K562 (cell line): ENCODE results near the gene CDPF1. TPM values are rescaled to one million over a fixed set of nuclear protein-coding genes. Genes with fewer than 3 reads are reported as not detected.

Experiments used
- ATAC-seq: fragments of 200-7000 bp; cut with Tn5 transposase; 3 replicates; pipeline ENCODE4 v1.9.1; 2020; ENCODE audit warnings: moderate library complexity
- BruUV-seq: library from RNA; stranded (reverse); fragments of 400-500 nt; replicated peaks from 2 replicates; lab custom pipeline; 2021; lab: Mats Ljungman, UMichigan
- CTCF ChIA-PET: fragments of 300-600 bp; formaldehyde crosslinking; extraction: SDS; loops from one replicate; lab custom pipeline; 2021; ENCODE audit warnings: low intra/inter-chr PET ratio; lab: Yijun Ruan, JAX
- POLR2A ChIA-PET: fragments of 300-600, 350-650 bp; sonication (Branson Sonifier 250); formaldehyde crosslinking; extraction: SDS; loops from one replicate; lab custom pipeline; 2021; ENCODE audit warnings: antibody characterized with exemption, inconsistent platforms; lab: Yijun Ruan, JAX
- DNase-seq, 4 experiments: peaks; one replicate each; pipeline versions ENCODE4 v3.0.0 to v3.0.0-alpha.2; 2011 to 2018; ENCODE audit warnings: low spot score in 3 of 4, mixed read lengths in 3 of 4; ENCODE audit errors: extremely low read depth in 1 of 4
- FAIRE-seq: peaks from 2 replicates; lab custom pipeline; 2011; peaks lifted over from hg19 to GRCh38; lab: Jason Lieb, UNC
- H2AFZ ChIP-seq: 2 replicates; pipeline ENCODE4 v1.6.0; 2011; ENCODE audit warnings: low read depth, low read length, control low read depth, inconsistent platforms
- H3K27ac ChIP-seq: fragments of 200-600 bp; 3 replicates; pipeline ENCODE4 v1.8.0; 2011; ENCODE audit warnings: low read depth, mild to moderate bottlenecking, control low read depth, inconsistent platforms, low read length, moderate library complexity, mixed read lengths; ENCODE audit errors: extremely low read depth
- H3K27me3 ChIP-seq, 2 experiments: fragments of 300-600 bp in 1 of 2; 2 replicates in 1 of 2; 3 replicates in 1 of 2; pipeline versions ENCODE4 v1.6.0 to v1.8.0; 2011; ENCODE audit warnings: inconsistent platforms in 2 of 2, low read length in 2 of 2, mild to moderate bottlenecking in 1 of 2, mixed read lengths in 1 of 2, moderate library complexity in 1 of 2; ENCODE audit not compliant: control insufficient read depth in 2 of 2, insufficient read depth in 2 of 2
- H3K36me3 ChIP-seq: fragments of 300-600 bp; 3 replicates; pipeline ENCODE4 v1.8.0; 2011; ENCODE audit warnings: mild to moderate bottlenecking, low read length, inconsistent platforms; ENCODE audit not compliant: control insufficient read depth, insufficient read depth
- H3K4me1 ChIP-seq, 2 experiments: fragments of 200-600 bp in 1 of 2; replicated peaks in 1 of 2; 2 replicates in 1 of 2; 3 replicates in 1 of 2; pipeline versions ENCODE4 v1.5.1 to v1.8.0; 2011; ENCODE audit warnings: inconsistent platforms in 2 of 2, low read length in 2 of 2, mild to moderate bottlenecking in 1 of 2, mixed read lengths in 1 of 2, moderate library complexity in 1 of 2; ENCODE audit not compliant: control insufficient read depth in 2 of 2, insufficient read depth in 2 of 2
- H3K4me2 ChIP-seq: 2 replicates; pipeline ENCODE4 v1.6.1; 2011; ENCODE audit warnings: low read length, control low read depth, inconsistent platforms, mixed read lengths; ENCODE audit not compliant: insufficient read depth
- H3K4me3 ChIP-seq: fragments of 200-600 bp; sonication (generic), shearing (Covaris generic); 2 replicates; pipeline ENCODE4 v1.5.1; 2016; ENCODE audit warnings: control low read depth, inconsistent platforms
- H3K79me2 ChIP-seq: fragments of 200-600 bp; 3 replicates; pipeline ENCODE4 v1.8.0; 2011; ENCODE audit warnings: low read length, inconsistent platforms; ENCODE audit not compliant: control insufficient read depth, insufficient read depth
- H3K9ac ChIP-seq, 2 experiments: 2 replicates each; pipeline versions ENCODE4 v1.6.0 to v1.6.1; 2011; ENCODE audit warnings: low read depth in 2 of 2, low read length in 2 of 2, control low read depth in 1 of 2, inconsistent platforms in 1 of 2, mild to moderate bottlenecking in 1 of 2, mixed read lengths in 1 of 2; ENCODE audit not compliant: insufficient read depth in 1 of 2
- H3K9me1 ChIP-seq: one replicate; pipeline ENCODE4 v1.6.0; 2011; ENCODE audit warnings: inconsistent platforms, mild to moderate bottlenecking, low read length, moderate library complexity; ENCODE audit not compliant: control insufficient read depth, insufficient read depth
- H3K9me3 ChIP-seq: replicated peaks from 2 replicates; pipeline ENCODE4 v1.5.1; 2011; ENCODE audit warnings: low read depth, low read length, inconsistent platforms; ENCODE audit not compliant: control insufficient read depth, insufficient read depth
- H4K20me1 ChIP-seq: replicated peaks from 2 replicates; pipeline ENCODE4 v1.6.1; 2011; ENCODE audit warnings: low read length, inconsistent platforms, mixed read lengths; ENCODE audit not compliant: control insufficient read depth, insufficient read depth
- CC2D1A ChIP-seq: fragments of 450-650 bp; IDR thresholded peaks from 2 replicates; pipeline ENCODE4 v1.6.1; 2017; ENCODE audit warnings: mild to moderate bottlenecking
- CREB3L1 ChIP-seq: fragments of 450-650 bp; IDR thresholded peaks from 2 replicates; pipeline ENCODE4 v1.6.1; 2014; ENCODE audit warnings: low read depth, mild to moderate bottlenecking, moderate library complexity, borderline replicate concordance
- CXXC5 ChIP-seq: fragments of 250-450 bp; sonication (Bioruptor Pico); IDR thresholded peaks from 2 replicates; pipeline ENCODE4 v1.8.0; 2022; ENCODE audit warnings: inconsistent platforms, mild to moderate bottlenecking, moderate library complexity
- L3MBTL2 ChIP-seq: fragments of 450-650 bp; IDR thresholded peaks from 2 replicates; pipeline ENCODE4 v1.6.1; 2016; ENCODE audit warnings: mild to moderate bottlenecking, moderate library complexity
- MECOM ChIP-seq: fragments of 250-450 bp; sonication (Bioruptor Pico); IDR thresholded peaks from 2 replicates; pipeline ENCODE4 v1.8.0; 2022; ENCODE audit warnings: inconsistent platforms
- PHB ChIP-seq: fragments of 250-450 bp; sonication (Bioruptor Pico); IDR thresholded peaks from 2 replicates; pipeline ENCODE4 v1.5.0; 2021
- SREBF1 ChIP-seq: fragments of 150-350 bp; IDR thresholded peaks from 2 replicates; pipeline ENCODE4 v1.6.1; 2014; ENCODE audit warnings: antibody characterized with exemption, low read depth, low read length, borderline replicate concordance
- ZNF584 ChIP-seq: fragments of 200-800 bp; sonication (Bioruptor generic); IDR thresholded peaks from 2 replicates; pipeline ENCODE4 v1.6.1; 2016; ENCODE audit warnings: low read depth, mild to moderate bottlenecking, missing genetic modification characterization, missing compliant biosample characterization
- WGBS: fragments of 100-300 bp; shearing (Covaris generic); methylation state at CpG from one replicate; pipeline ENCODE4 v1.1.6; 2016; ENCODE audit warnings: low coverage, mixed read lengths; ENCODE audit not compliant: insufficient coverage; ENCODE audit errors: missing lambda C conversion rate; 5-methylcytosine and 5-hydroxymethylcytosine counted together
- in situ Hi-C: fragments of 300-500 bp; cut with MboI; formaldehyde crosslinking; loops from 4 replicates; pipeline ENCODE4 v1.15.0; 2018; ENCODE audit warnings: inconsistent platforms, mixed read lengths
- intact Hi-C: fragments of 100-400 bp; cut with micrococcal nuclease; formaldehyde crosslinking; loops from 2 replicates; pipeline ENCODE4 v1.14.2; 2022
- polyA plus RNA-seq, 8 experiments: library from polyadenylated mRNA; depleted of rRNA in 4 of 8; stranded (reverse) in 5 of 8; unstranded in 3 of 8; fragments of >200 nt; fragmentation: Nextera tagmentation in 2 of 8; fragmentation: Illumina TruSeq in 1 of 8; extraction: Ambion mirVana in 2 of 8; extraction: Trizol in 1 of 8; gene quantifications; 2 replicates each; pipeline versions ENCODE4 v1.2.1 to v1.2.3, GENCODE V29; 2011 to 2014; ENCODE audit warnings: inconsistent platforms in 1 of 8, missing spikeins in 1 of 8
- total RNA-seq, 7 experiments: library from RNA; depleted of rRNA in 6 of 7; stranded (reverse); fragments of >200 nt in 6 of 7; fragmentation: Illumina TruSeq in 2 of 7; extraction: Trizol in 2 of 7; gene quantifications; 2 replicates each; pipeline versions ENCODE4 v1.2.1 to v1.2.3, GENCODE V29; 2011 to 2021; ENCODE audit warnings: low replicate concordance in 1 of 7
- TF ChIP-seq, protein P1 (sequence below): fragments of 250-450 bp; sonication (Bioruptor Pico); IDR thresholded peaks from 2 replicates; pipeline ENCODE4 v1.5.0; 2022; ENCODE audit warnings: mild to moderate bottlenecking
- TF ChIP-seq, protein P2 (sequence below): fragments of 450-650 bp; IDR thresholded peaks from 2 replicates; pipeline ENCODE4 v1.7.1; 2018; ENCODE audit warnings: mild to moderate bottlenecking, low read depth; ENCODE audit not compliant: partially characterized antibody

The CDPF1 gene
- total and polyA plus RNA-seq, 9 of the 15 experiments (the other 6 are each of a cell fraction or from before 2014, with no cell fraction given), result 0.84 to 19.5 (median 9.1) TPM

DNA sequence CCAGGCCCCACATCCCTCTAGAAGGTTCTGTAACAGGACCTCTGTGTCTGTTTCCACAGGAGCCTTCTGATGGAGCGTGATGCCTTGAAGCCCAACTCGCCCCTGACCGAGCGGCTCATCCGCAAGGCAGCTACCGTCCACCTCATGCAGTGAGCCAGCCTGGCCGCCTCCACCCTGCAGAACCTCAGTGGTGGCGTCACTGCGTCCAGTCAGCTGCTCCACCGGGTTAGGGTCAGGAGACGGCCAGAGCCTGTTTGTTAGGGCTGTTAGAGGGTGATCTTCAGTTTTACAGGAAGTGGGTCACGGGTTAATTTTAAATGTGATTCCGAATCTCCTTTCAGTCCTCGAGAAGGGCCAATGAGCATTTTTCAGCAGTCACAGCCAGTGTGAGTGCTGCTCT, 42.6 kb upstream of the CDPF1 start:
- WGBS, result 92% methylated on average over 10 of the region's 14 CpGs
- in situ Hi-C loops, result no loop called here
- ChIA-PET POLR2A (no interaction called here), CTCF (no interaction called here)
- H3K27me3 ChIP-seq, result no peaks in the 10 kb centered on the region
- no peak overlapping the region for H3K27ac ChIP-seq
- H2AFZ ChIP-seq, result no peak overlapping the region
- H3K36me3 ChIP-seq, result peaks cover 14% of the 10 kb centered on the region; the same call in 2 of the 3 replicates
- intact Hi-C loops, result no loop called here
- peak overlapping the region in 1 of 2 experiments; percentile 45; a peak in 2 of 4 replicates for H3K9ac ChIP-seq
- H3K9me1 ChIP-seq, result no peaks in the 10 kb centered on the region
- ATAC-seq, result no peak
- H3K4me1 ChIP-seq, result peaks cover 2 to 32% of the 10 kb centered on the region in 2 experiments; a peak in 3 of 5 replicates
- peaks cover 9% of the 10 kb centered on the region for H3K79me2 ChIP-seq
- DNase-seq, result no peak
- no TSS peak for BruUV-seq
- H3K9me3 ChIP-seq, result no peaks in the 10 kb centered on the region
- no peak for FAIRE-seq
- H4K20me1 ChIP-seq, result no peaks in the 10 kb centered on the region
- TF ChIP-seq CC2D1A, result no peak
- no peak for TF ChIP-seq L3MBTL2
- no peak overlapping the region for H3K4me2 ChIP-seq
- no peak overlapping the region for H3K4me3 ChIP-seq

DNA sequence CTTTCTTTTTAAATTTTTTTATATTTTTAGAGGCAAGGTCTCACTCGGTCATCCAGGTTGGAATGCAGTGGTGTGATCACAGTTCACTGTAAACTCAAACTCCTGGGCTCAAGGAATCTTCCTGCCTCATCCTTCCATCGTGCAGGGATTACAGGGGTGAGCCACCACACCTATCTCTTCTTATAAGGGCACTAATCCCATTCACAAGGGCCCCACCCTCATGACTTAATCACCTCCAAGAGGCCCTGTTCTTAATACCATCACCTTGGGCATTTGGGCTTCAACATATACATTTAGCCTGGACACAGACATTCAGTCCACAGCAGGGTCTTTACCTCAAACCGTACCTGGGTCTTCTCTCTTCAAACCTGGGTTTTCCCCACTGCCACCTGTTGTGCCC, 42.1 kb upstream of the CDPF1 start:
- POLR2A ChIA-PET, result no interaction called here
- no peak for FAIRE-seq
- BruUV-seq, result no TSS peak
- TF ChIP-seq, protein P1, sequence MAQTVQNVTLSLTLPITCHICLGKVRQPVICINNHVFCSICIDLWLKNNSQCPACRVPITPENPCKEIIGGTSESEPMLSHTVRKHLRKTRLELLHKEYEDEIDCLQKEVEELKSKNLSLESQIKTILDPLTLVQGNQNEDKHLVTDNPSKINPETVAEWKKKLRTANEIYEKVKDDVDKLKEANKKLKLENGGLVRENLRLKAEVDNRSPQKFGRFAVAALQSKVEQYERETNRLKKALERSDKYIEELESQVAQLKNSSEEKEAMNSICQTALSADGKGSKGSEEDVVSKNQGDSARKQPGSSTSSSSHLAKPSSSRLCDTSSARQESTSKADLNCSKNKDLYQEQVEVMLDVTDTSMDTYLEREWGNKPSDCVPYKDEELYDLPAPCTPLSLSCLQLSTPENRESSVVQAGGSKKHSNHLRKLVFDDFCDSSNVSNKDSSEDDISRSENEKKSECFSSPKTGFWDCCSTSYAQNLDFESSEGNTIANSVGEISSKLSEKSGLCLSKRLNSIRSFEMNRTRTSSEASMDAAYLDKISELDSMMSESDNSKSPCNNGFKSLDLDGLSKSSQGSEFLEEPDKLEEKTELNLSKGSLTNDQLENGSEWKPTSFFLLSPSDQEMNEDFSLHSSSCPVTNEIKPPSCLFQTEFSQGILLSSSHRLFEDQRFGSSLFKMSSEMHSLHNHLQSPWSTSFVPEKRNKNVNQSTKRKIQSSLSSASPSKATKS (CRISPR knock-in tag), result no peak
- no peak for TF ChIP-seq MECOM
- TF ChIP-seq, protein P2, sequence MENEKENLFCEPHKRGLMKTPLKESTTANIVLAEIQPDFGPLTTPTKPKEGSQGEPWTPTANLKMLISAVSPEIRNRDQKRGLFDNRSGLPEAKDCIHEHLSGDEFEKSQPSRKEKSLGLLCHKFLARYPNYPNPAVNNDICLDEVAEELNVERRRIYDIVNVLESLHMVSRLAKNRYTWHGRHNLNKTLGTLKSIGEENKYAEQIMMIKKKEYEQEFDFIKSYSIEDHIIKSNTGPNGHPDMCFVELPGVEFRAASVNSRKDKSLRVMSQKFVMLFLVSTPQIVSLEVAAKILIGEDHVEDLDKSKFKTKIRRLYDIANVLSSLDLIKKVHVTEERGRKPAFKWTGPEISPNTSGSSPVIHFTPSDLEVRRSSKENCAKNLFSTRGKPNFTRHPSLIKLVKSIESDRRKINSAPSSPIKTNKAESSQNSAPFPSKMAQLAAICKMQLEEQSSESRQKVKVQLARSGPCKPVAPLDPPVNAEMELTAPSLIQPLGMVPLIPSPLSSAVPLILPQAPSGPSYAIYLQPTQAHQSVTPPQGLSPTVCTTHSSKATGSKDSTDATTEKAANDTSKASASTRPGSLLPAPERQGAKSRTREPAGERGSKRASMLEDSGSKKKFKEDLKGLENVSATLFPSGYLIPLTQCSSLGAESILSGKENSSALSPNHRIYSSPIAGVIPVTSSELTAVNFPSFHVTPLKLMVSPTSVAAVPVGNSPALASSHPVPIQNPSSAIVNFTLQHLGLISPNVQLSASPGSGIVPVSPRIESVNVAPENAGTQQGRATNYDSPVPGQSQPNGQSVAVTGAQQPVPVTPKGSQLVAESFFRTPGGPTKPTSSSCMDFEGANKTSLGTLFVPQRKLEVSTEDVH, result no peak
- no peak for TF ChIP-seq CREB3L1
- TF ChIP-seq PHB (CRISPR knock-in tag), result no peak
- TF ChIP-seq ZNF584, result no peak
- no peak for TF ChIP-seq SREBF1
- TF ChIP-seq CXXC5 (CRISPR knock-in tag), result no peak

More for the DNA sequence above, 42.1 kb upstream of the CDPF1 start:
- 79% methylated on average over 3 of the region's 3 CpGs for WGBS
- intact Hi-C loops, result no loop called here
- Histone ChIP-seq H3K79me2 (peaks cover 3% of the 10 kb centered on the region; the same call in 2 of the 3 replicates), H3K4me1 (peaks cover 0 to 32% of the 10 kb centered on the region in 2 experiments; a peak in 3 of 5 replicates), H3K9ac (peak overlapping the region in 1 of 2 experiments; percentile 45; a peak in 1 of 4 replicates), H3K36me3 (peaks cover 14% of the 10 kb centered on the region; the same call in 2 of the 3 replicates), H3K27me3 (no peaks in the 10 kb centered on the region), H2AFZ (no peak overlapping the region), H4K20me1 (no peaks in the 10 kb centered on the region), H3K4me3 (no peak overlapping the region), H3K4me2 (no peak overlapping the region), H3K9me3 (no peaks in the 10 kb centered on the region), H3K27ac (no peak overlapping the region), H3K9me1 (no peaks in the 10 kb centered on the region)
- in situ Hi-C loops, result no loop called here
- ATAC-seq, result no peak
- DNase-seq, result no peak
- CTCF ChIA-PET, result no interaction called here
